ENCODE results near the gene GCH1. TPM values are rescaled to one million over a fixed set of nuclear protein-coding genes. Genes with fewer than 3 reads are reported as not detected.

The GCH1 gene, protein sequence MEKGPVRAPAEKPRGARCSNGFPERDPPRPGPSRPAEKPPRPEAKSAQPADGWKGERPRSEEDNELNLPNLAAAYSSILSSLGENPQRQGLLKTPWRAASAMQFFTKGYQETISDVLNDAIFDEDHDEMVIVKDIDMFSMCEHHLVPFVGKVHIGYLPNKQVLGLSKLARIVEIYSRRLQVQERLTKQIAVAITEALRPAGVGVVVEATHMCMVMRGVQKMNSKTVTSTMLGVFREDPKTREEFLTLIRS
- total RNA-seq (10 to 100 TPM; 18.4 to 20.4 TPM), total RNA-seq (35.2 to 113 (median 62.3) reads per million in 172 experiments)
- 39.9 TPM for polyA plus RNA-seq (2013, experiment 1 of 2)
- 33.7 TPM for polyA plus RNA-seq (2013, experiment 2 of 2)

DNA sequence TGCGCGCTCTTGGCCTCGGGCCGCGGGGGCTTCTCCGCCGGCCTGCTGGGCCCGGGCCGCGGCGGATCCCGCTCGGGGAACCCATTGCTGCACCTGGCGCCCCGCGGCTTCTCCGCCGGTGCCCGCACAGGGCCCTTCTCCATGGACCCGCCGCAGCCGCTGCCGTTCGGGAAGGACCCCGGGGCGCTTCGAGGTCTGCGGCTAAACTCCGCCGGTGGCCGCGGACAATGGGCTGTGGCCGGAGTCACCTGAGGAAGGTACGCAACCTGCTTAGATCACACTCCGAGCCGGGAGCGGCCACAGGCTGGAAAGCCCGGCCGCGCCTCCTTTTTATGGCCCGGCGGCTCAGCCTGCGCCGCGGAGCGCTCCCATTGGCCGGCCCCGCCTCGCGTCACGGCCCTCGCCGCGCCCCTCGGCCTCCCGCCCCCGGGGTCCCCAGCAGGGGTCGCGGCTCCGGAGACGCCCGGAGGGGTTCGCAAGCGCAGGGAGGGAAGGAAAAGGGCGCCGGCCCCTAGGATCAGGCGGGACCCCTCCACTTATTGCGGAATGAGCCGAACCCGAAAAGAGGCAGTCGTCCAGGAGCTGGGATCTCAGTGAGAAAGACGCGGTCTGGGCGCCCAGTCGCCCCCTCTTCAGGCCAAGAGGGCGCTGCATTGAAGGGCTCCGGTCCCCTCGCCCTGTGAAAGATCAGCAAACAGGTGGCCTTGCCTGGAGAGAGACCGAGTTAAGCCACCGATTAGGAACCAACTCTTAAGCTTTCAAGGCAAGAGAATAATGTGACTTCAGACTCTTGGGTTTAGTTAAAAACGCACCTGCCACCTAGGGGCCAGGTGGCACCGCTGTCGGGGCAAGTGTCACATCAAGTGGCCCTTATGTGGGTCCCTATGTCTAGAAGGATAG lies at the start of gene GCH1:
Gene GCH1 (minus strand): TSS at position 306 of the 900 bp plus-strand sequence. CDS start 163 bp downstream, at position 143.
- peaks cover 35% of the 10 kb centered on the region for H3K4me1 ChIP-seq (ENCODE audit: insufficient read depth, low read length)
- H3K27ac ChIP-seq (ENCODE audit: low read depth in 1 of 2, low read length in 2 of 2), result peak within 1 kb of the TSS; percentile 92 to 95
- intact Hi-C loops (cut with DNase I, micrococcal nuclease), result loop anchor here (1.0 to 10.0 kb wide), 8 partner anchors 21 to 682 kb away; partner anchors contain the start of genes SAMD4A (in 2 of the 2), SOCS4 (in 2 of the 2), WDHD1 (in 2 of the 2) and CNIH1 (in 1 of the 2)
- ChIA-PET CTCF (interaction anchor here (0.6 to 2.4 kb wide), 13 partner anchors 9 to 187 kb away, joined by 3 to 12 read pairs (median 3); partner anchors contain the start of gene MAPK1IP1L), POLR2A (interaction anchor here (0.5 to 3.8 kb wide), 16 partner anchors 9 to 415 kb away, joined by 3 to 58 read pairs (median 4); partner anchors contain the start of genes CGRRF1, GMFB, MAPK1IP1L and SAMD4A)
- DNase-seq, result peak; percentile 42 to 91 (median 65)
- Mint-ChIP-seq H3K4me3 (peak within 1 kb of the TSS; percentile 97), H3K27me3 (no peaks in the 10 kb centered on the region), H3K27ac (peak within 1 kb of the TSS; percentile 85), H3K4me1 (ENCODE audit: low read depth) (peaks cover 24% of the 10 kb centered on the region), H3K9me3 (no peaks in the 10 kb centered on the region), H3K36me3 (ENCODE audit: low read depth) (peaks cover 13% of the 10 kb centered on the region)
- peak; percentile 69 for ATAC-seq (ENCODE audit: poor library complexity)
- TF ChIP-seq, protein P1, sequence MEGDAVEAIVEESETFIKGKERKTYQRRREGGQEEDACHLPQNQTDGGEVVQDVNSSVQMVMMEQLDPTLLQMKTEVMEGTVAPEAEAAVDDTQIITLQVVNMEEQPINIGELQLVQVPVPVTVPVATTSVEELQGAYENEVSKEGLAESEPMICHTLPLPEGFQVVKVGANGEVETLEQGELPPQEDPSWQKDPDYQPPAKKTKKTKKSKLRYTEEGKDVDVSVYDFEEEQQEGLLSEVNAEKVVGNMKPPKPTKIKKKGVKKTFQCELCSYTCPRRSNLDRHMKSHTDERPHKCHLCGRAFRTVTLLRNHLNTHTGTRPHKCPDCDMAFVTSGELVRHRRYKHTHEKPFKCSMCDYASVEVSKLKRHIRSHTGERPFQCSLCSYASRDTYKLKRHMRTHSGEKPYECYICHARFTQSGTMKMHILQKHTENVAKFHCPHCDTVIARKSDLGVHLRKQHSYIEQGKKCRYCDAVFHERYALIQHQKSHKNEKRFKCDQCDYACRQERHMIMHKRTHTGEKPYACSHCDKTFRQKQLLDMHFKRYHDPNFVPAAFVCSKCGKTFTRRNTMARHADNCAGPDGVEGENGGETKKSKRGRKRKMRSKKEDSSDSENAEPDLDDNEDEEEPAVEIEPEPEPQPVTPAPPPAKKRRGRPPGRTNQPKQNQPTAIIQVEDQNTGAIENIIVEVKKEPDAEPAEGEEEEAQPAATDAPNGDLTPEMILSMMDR (IDR thresholded peaks at IDR 0.05), result peak; percentile 80
- H3K27me3 ChIP-seq (ENCODE audit: control insufficient read depth in 1 of 2, insufficient read depth in 2 of 2, low read length in 2 of 2), result no peaks in the 10 kb centered on the region
- H3K4me3 ChIP-seq (ENCODE audit: low read length), result peak within 1 kb of the TSS; percentile 97
- H3K9me3 ChIP-seq (ENCODE audit: control insufficient read depth in 1 of 2, insufficient read depth in 1 of 2, low read length in 2 of 2), result no peaks in the 10 kb centered on the region
- H3K36me3 ChIP-seq (ENCODE audit: insufficient read depth, low read length), result no peaks in the 10 kb centered on the region

DNA sequence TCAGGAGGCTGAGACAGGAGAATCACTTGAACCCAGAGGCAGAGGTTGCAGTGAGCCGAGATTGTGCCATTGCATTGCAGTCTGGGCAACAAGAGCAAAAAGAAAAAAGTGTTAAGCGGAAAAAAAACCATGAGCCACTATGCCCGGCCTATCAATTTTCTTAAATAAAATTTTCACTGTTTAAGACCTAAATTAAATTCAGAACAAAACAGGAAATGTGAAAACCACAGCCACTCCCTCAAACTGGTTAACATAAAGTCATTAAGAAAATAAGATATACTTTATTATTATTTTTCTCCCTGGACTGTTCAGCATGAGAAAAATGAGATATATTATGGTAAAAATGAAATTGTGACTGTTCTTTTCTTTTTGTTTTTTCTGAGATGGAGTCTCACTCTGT lies 44.6 kb upstream of the GCH1 start:
- Mint-ChIP-seq H3K4me1 (ENCODE audit: low read depth) (peaks cover 6% of the 10 kb centered on the region), H3K27me3 (no peaks in the 10 kb centered on the region), H3K4me3 (no peak overlapping the region), H3K36me3 (ENCODE audit: low read depth) (peaks cover 21% of the 10 kb centered on the region), H3K9me3 (no peaks in the 10 kb centered on the region), H3K27ac (no peak overlapping the region)
- intact Hi-C loops (cut with DNase I, micrococcal nuclease), result no loop called here
- Histone ChIP-seq H3K36me3 (ENCODE audit: insufficient read depth, low read length) (no peaks in the 10 kb centered on the region), H3K4me3 (ENCODE audit: low read length) (no peak overlapping the region), H3K4me1 (ENCODE audit: insufficient read depth, low read length) (peaks cover 24% of the 10 kb centered on the region), H3K9me3 (ENCODE audit: control insufficient read depth in 1 of 2, insufficient read depth in 1 of 2, low read length in 2 of 2) (peaks cover 0 to 9% of the 10 kb centered on the region in 2 experiments), H3K27me3 (ENCODE audit: control insufficient read depth in 1 of 2, insufficient read depth in 2 of 2, low read length in 2 of 2) (no peaks in the 10 kb centered on the region), H3K27ac (ENCODE audit: low read depth in 1 of 2, low read length in 2 of 2) (no peak overlapping the region)
- TF ChIP-seq, protein P1 (IDR thresholded peaks at IDR 0.05), result no peak
- POLR2A ChIA-PET, result no interaction called here
- DNase-seq, result peak in 2 of 14 experiments; percentile 1 to 43
- no peak for ATAC-seq (ENCODE audit: poor library complexity)
- CTCF ChIA-PET, result no interaction called here

DNA sequence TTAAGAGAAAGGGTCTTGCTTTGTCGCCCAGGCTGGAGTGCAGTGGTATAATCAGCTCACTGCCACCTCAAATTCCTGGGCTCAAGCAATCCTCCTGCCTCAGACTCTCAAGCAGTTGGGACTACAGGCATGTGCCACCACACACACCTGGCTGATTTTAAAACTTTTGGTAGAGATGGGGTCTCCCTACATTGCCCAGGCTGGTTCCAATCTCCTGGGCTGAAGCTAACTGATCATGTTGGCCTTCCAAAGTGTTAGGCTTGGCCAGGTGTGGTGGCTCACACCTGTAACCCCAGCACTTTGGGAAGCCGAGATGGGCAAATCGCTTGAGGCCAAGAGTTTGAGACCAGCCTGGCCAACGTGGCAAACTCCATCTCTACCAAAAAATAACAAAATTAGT lies 43.9 kb upstream of the GCH1 start:
- H3K27me3 Mint-ChIP-seq, result no peaks in the 10 kb centered on the region
- H3K9me3 Mint-ChIP-seq, result no peaks in the 10 kb centered on the region
- no peak overlapping the region for H3K27ac Mint-ChIP-seq
- CTCF ChIA-PET, result no interaction called here
- no peaks in the 10 kb centered on the region for H3K27me3 ChIP-seq (ENCODE audit: control insufficient read depth in 1 of 2, insufficient read depth in 2 of 2, low read length in 2 of 2)
- ATAC-seq (ENCODE audit: poor library complexity) (no peak), DNase-seq (no peak)
- H3K4me3 Mint-ChIP-seq, result no peak overlapping the region
- H3K4me1 Mint-ChIP-seq (ENCODE audit: low read depth), result peaks cover 6% of the 10 kb centered on the region
- H3K36me3 Mint-ChIP-seq (ENCODE audit: low read depth), result peaks cover 21% of the 10 kb centered on the region
- intact Hi-C loops (cut with DNase I, micrococcal nuclease), result no loop called here
- no peaks in the 10 kb centered on the region for H3K36me3 ChIP-seq (ENCODE audit: insufficient read depth, low read length)
- no peak overlapping the region for H3K27ac ChIP-seq (ENCODE audit: low read depth in 1 of 2, low read length in 2 of 2)
- H3K4me3 ChIP-seq (ENCODE audit: low read length), result no peak overlapping the region
- TF ChIP-seq, protein P1 (IDR thresholded peaks at IDR 0.05), result no peak
- POLR2A ChIA-PET, result no interaction called here
- peaks cover 0 to 9% of the 10 kb centered on the region in 2 experiments for H3K9me3 ChIP-seq (ENCODE audit: control insufficient read depth in 1 of 2, insufficient read depth in 1 of 2, low read length in 2 of 2)
- peaks cover 24% of the 10 kb centered on the region for H3K4me1 ChIP-seq (ENCODE audit: insufficient read depth, low read length)
